Measurements from ENCODE around the gene CFAP68. TPM values are rescaled to one million over a fixed set of nuclear protein-coding genes. Genes with fewer than 3 reads are reported as not detected.

Gene CFAP68
- total RNA-seq, 1 experiment from 2014 or later: 49.6 TPM

- DNase-seq (ENCODE audit: low read depth, low spot score) (no peak), ATAC-seq (no peak)
- Histone ChIP-seq H3K4me2 (ENCODE audit: low read length) (no peak overlapping the region), H3K36me3 (ENCODE audit: control insufficient read depth in 1 of 2, insufficient read depth in 2 of 2, low read length in 2 of 2) (peaks cover 0 to 4% of the 10 kb centered on the region in 2 experiments; a peak in 3 of 4 replicates), H3K27me3 (ENCODE audit: insufficient read depth, low read length) (no peaks in the 10 kb centered on the region), H2AFZ (ENCODE audit: low read depth, low read length, poor library complexity, severe bottlenecking) (no peak overlapping the region), H3K27ac (ENCODE audit: low read depth, low read length) (no peak overlapping the region), H3K9me3 (ENCODE audit: control insufficient read depth in 1 of 2, insufficient read depth in 1 of 2, low read depth in 1 of 2, low read length in 2 of 2) (no peaks in the 10 kb centered on the region), H3K9ac (ENCODE audit: low read length) (no peak overlapping the region), H3K9me2 (ENCODE audit: insufficient read depth) (no peaks in the 10 kb centered on the region), H3K4me1 (ENCODE audit: control insufficient read depth in 1 of 2, insufficient read depth in 2 of 2, low read length in 2 of 2) (0 out of 4 replicates have a peak, but pooled peaks cover 0 to 2% of the 10 kb centered on the region in 2 experiments), H3K79me2 (ENCODE audit: insufficient read depth, low read length) (no peaks in the 10 kb centered on the region), H4K20me1 (ENCODE audit: insufficient read depth) (no peaks in the 10 kb centered on the region), H3K4me3 (replicated peaks in 1 of 2; ENCODE audit: low read depth in 1 of 2, low read length in 2 of 2) (no peak overlapping the region)
- TF ChIP-seq SRF (IDR thresholded peaks at IDR 0.05; ENCODE audit: low read depth) (no peak), ZBTB33 (IDR thresholded peaks at IDR 0.05; ENCODE audit: extremely low read depth, insufficient replicate concordance, low read length) (no peak), MAX (IDR thresholded peaks at IDR 0.05) (no peak)
- RAD21 ChIA-PET (ENCODE audit: low non-redundant PET in 1 of 2, low total read pairs in 2 of 2, uncharacterized antibody in 2 of 2, unreplicated experiment in 2 of 2): no interaction called here
- CTCF ChIA-PET: no interaction called here
- no TSS peak for BruUV-seq (replicated peaks)
- POLR2A ChIA-PET: no interaction called here
- intact Hi-C loops (cut with micrococcal nuclease): no loop called here
These were observed 42.6 kb upstream of the CFAP68 start for GRCh38 chr11:111836721-111837120.

- H2AFZ ChIP-seq (ENCODE audit: low read depth, low read length, poor library complexity, severe bottlenecking): no peak overlapping the region
- no peaks in the 10 kb centered on the region for H3K79me2 ChIP-seq (ENCODE audit: insufficient read depth, low read length)
- DNase-seq (ENCODE audit: low read depth, low spot score) (no peak), ATAC-seq (no peak)
- H3K36me3 ChIP-seq (ENCODE audit: control insufficient read depth in 1 of 2, insufficient read depth in 2 of 2, low read length in 2 of 2): peaks cover 0 to 4% of the 10 kb centered on the region in 2 experiments; a peak in 3 of 4 replicates
- H3K4me3 ChIP-seq (replicated peaks in 1 of 2; ENCODE audit: low read depth in 1 of 2, low read length in 2 of 2): no peak overlapping the region
- POLR2A ChIA-PET: no interaction called here
- H4K20me1 ChIP-seq (ENCODE audit: insufficient read depth): no peaks in the 10 kb centered on the region
- H3K9me2 ChIP-seq (ENCODE audit: insufficient read depth): no peaks in the 10 kb centered on the region
- H3K9ac ChIP-seq (ENCODE audit: low read length): no peak overlapping the region
- no peak overlapping the region for H3K4me2 ChIP-seq (ENCODE audit: low read length)
- no peak overlapping the region for H3K27ac ChIP-seq (ENCODE audit: low read depth, low read length)
- intact Hi-C loops (cut with micrococcal nuclease): no loop called here
- H3K9me3 ChIP-seq (ENCODE audit: control insufficient read depth in 1 of 2, insufficient read depth in 1 of 2, low read depth in 1 of 2, low read length in 2 of 2): no peaks in the 10 kb centered on the region
- CTCF ChIA-PET: no interaction called here
- no peaks in the 10 kb centered on the region for H3K27me3 ChIP-seq (ENCODE audit: insufficient read depth, low read length)
- 0 out of 4 replicates have a peak, but pooled peaks cover 0 to 2% of the 10 kb centered on the region in 2 experiments for H3K4me1 ChIP-seq (ENCODE audit: control insufficient read depth in 1 of 2, insufficient read depth in 2 of 2, low read length in 2 of 2)
- BruUV-seq (replicated peaks): no TSS peak
- RAD21 ChIA-PET (ENCODE audit: low non-redundant PET in 1 of 2, low total read pairs in 2 of 2, uncharacterized antibody in 2 of 2, unreplicated experiment in 2 of 2): no interaction called here
- TF ChIP-seq FOSL1 (IDR thresholded peaks at IDR 0.05; ENCODE audit: low read depth) (no peak), EGR1 (IDR thresholded peaks at IDR 0.05; ENCODE audit: low read depth) (no peak), CEBPB (IDR thresholded peaks at IDR 0.05; ENCODE audit: low read depth) (no peak), MAX (IDR thresholded peaks at IDR 0.05) (no peak), RAD21 (IDR thresholded peaks at IDR 0.05; ENCODE audit: low read depth) (no peak), EZH2phosphoT487 (IDR thresholded peaks at IDR 0.05; ENCODE audit: borderline replicate concordance) (no peak), REST (IDR thresholded peaks at IDR 0.05; ENCODE audit: low read depth) (no peak), SIN3A (IDR thresholded peaks at IDR 0.05; ENCODE audit: low read depth) (no peak), ATF3 (IDR thresholded peaks at IDR 0.05) (no peak), ZBTB33 (IDR thresholded peaks at IDR 0.05; ENCODE audit: extremely low read depth, insufficient replicate concordance, low read length) (no peak)
These were observed 41.9 kb upstream of the CFAP68 start for GRCh38 chr11:111837366-111837891.
